SHP77 treated with DMSO at 0.1 percent for 48 hours (cell line): ENCODE data around the gene DTWD2.
"Not testable (repeated sequence)": the region's sequence is repeated elsewhere in the genome, so short reads cannot be mapped to it uniquely, and the experiment has no call there.

Experiments used
- DNase-seq: peaks from one replicate; lab custom pipeline; 2025; lab: John Stamatoyannopoulos, UW

The DTWD2 gene, protein sequence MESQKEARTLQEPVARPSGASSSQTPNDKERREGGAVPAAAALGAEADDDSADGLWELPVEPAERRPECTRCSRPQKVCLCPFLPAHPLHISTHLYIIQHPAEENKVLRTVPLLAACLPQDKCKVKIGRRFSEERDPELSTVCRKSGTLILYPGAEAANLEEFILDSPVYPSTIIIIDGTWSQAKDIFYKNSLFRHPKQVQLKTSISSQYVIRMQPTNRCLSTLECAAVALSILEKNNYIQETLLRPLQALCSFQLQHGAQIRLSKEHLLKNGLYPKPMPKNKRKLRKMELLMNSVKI

DNA sequence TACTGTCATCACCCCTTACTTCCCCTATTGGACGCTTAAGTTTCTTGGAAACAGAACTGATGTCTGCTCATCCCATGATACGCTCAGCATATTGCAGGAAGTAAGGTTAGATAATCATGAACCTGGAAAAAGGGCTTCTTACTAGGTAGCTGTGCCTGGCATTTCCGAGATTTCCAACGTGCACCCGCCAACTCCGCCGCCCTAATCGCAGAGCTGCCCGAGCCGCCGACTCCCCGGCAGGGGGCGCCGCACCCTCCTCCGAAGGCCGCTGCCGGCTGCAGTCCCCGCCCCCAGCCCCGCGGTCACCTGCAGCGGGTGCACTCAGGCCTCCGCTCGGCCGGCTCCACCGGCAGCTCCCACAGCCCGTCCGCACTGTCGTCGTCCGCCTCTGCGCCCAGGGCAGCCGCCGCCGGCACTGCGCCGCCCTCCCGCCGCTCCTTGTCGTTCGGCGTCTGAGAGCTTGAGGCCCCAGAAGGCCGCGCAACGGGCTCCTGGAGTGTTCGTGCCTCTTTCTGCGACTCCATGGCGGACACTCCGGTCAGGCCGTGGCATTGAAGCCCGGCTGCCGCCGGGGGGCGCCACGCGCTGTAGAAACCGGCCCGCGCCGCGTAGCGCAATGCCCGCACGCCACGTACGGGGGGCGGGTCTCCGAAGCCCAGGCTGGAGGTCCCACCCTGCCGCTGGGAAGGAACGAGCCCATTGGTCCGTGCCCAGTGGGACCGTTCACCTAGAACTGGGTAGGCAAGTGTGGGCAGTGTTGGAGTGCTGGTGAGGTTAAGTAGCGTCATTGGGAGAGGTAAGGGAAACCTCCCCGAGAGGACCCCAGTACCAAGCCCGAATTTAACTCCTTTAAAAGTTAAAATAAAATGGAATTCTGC, at the start of gene DTWD2:
DTWD2 (minus strand) TSS at position 560 of the 878 bp plus-strand sequence; CDS start at position 524, 36 bp downstream.
- peak; percentile 82 for DNase-seq

DNA sequence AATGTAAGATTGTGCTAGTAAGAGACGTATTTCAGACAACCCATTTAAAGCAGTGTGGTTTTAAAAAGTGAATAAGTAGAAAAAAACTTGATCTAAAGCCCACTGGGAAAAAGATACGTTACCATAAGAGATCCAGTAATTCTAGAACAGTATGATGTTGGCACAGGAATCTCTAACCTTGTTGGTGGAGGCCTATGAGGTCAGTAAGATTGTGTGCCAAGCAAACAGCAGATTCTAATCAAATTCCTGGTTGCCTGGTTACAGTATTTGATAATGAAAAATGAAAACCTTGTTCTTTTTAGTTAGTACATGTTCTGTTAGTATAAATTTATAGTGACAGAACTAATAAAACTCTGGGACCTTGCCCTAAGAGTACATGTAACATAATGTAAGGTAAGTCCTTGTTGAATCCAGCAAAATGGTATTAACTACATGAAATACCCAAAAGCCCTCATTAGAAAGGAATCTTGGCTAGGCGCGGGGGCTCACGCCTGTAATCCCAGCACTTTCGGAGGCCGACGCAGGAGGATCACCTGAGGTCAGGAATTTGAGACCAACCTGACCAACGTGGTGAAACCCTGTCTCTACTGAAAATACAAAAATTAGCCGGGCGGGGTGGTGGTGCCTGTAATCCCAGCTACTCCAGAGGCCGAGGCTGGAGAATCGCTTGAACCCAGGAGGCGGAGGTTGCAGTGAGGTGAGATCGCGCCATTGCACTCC, 49.3 kb upstream of the DTWD2 start:
- DNase-seq = no peak

DNA sequence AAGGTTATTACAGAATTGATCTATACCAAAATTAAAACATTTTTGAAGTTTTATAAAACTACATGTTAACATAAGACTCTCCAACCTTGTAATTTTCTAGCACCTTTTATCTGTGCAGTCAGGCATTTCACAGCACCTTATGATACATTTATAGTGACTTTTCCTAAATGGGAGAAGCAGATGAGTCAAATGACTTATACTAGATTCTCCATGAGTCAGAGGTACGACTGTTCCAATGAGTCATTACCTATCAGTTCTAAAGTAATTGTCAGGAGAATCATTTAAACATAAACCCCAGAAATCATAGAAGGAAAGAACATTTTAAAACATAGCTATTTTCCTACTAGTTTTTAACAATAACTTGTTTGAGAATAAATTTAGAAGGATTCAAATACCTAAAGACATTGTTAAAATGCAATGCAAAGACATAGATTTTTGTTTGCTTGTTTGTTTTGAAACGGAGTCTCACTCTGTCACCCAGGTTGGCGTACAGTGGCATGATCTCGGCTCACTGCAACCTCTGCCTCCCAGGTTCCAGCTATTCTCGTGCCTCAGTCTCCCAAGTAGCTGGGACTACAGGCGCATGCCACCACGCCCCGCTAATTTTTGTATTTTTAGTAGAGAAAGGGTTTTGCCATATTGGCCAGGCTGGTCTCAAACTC, 47.9 kb upstream of the DTWD2 start:
- DNase-seq = no peak

DNA sequence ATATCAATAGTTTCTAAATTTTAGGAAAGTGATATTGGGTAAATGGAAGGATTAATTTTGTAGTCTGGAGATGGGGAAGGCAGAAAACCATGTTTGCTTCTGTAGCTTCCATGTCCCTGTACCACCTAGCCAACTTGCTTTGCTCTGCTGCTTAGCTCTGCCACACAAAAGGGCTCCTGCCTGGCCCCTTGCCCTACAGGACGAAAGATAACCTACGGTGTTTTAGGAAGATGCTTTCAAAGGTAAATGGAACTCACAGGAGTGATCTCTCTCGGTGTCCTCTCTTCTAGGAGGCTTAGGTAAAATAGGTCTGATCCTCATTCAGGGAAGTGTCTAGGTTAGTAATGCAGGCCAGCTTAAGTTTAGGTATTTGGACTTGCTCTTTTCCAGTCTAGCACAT, 44.8 kb upstream of the DTWD2 start:
- no peak for DNase-seq

DNA sequence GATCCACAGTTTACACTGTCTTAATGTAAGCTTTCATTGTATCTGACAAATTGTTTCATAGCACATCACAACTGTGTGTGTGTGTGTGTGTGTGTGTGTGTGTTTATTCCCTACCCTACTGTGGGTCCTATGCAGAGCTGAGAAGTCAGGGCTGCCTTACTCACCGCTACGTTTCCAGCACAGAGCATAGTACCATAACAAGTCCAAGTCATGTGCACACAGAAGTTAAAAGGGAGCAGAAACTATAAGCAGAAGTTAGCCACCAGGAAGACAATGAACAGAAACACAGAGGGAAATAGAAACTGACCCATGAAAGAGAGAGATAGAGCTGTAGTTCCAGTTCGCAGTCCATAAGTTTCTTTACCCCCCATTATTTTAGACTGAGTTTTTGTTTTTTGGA, 44.3 kb upstream of the DTWD2 start:
- no peak for DNase-seq

DNA sequence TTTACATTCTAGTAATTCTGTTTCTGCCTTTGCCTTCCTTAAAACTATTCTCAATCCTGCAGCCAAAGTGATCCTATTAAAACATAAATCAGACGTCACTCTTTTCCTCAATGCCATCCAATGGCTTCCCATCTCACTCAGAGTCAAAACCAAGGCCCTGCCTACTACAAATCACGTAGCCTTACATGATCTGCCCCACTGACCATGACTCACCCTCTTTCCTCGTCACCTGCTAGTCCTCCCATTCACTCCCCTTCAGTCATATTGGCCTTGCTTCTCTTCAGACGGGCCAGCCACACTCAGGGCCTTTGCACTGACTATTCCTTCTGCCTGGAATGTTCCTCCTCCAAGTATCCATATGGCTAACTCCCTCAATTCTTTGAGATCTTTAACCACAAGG, 43.6 kb upstream of the DTWD2 start:
- DNase-seq = no peak

DNA sequence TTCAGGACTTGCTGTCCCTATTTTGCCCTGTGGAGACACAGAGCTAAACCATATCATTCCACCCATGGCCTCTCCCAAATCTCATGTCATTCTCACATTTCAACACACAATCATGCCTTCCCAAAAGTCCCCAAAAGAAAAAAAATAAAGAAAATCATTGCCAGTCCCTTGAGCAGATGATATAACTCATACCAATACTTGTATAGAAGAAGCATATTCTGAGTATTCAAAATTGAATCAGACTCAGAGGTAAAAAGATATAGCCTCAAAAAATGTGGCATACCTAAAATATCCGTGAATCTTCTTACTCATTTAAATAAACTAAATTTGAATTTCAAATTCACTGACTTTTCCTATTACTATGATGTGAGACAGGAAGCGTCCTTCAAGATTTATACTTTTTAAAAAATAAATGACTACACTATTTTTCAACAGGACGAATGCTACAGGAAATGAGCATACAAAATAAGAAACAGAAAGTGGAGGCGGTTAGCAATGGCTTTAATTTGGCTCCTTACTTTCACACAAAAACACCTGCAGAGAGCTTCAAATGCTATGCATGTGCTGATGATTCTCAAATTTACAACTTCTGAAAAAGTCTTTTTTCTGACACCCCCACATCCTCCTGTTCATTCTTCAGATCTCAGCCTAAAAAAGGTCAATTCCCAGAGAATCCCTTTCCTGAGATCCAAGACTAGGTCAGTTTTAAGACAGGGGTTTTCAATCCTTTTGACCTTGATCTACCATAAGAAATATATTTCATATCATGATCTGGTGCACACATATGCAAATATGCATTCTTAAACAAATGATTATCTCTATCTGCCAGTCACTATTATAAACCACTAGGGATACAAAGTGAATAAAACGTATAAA, 42.9 kb upstream of the DTWD2 start:
- no peak for DNase-seq

DNA sequence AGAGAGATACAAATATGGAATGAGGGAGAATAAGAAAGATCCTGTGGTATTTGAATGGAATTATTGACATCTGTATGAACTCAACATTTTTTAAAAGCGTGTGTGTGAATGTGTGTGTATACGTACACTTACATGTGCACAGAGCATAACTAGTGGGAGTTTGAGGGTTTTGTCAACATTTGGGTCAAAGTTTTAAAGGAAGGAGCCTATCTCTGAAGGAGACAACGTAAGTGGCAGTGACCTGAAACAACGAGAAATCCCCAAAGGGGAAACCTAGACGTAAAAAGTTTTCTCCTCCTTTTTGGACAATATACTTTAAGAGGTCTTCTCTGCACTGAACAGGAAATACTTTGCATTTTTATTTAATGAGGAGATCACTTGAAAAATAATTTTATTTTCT, 40.2 kb upstream of the DTWD2 start:
- DNase-seq = no peak

DNA sequence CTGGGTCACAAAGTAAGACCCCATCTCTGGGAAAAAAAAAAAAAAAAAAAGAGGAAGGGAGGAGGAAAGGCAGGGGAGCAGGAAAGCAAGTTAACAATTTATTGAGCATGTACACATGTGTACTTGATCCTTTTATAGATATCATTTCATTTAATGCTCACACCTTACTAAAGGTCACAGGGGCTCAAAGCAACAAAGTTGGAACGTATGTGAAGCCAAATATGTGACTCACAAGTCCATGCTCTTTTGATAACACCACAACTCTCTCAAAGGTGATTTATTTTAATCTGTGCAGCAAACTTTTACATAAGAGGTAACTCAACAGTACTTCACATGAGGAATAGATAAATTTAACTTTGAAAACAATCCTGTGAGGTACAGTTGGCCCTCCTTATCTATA, 34.4 kb upstream of the DTWD2 start:
- no peak for DNase-seq

DNA sequence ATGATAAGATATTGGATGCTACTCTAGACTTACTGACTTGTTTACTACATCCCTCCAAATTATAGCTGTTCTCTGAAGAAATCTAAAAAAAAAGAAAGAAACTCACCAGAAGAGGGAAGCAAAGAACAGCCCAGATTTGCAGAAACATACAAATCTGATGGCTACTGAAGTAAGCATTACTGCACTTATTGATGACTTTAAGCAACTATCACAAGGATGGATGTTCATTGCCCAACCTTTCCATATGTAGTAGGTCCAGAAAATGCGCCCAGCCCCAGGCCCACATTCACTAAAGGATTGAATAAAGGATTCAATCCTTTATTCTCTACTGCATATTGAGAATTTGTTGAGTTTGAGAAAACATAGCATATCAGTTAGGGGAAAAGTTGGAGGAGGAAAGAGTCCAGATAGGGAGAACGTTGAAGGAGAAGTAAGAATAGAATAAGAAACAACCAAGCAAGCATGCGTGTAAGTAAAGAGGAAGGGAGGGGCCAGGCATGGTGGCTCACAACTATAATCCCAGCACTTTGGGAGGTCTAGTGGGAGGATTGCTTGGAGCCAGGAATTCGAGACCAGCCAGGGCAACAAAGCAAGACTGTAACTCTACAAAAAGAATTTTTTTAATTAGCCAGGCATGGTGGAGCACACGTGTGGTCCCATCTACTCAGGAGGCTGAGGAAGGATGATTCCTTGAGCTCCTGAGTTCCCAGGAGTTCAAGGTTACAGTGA, 33.8 kb upstream of the DTWD2 start:
- DNase-seq = no peak

DNA sequence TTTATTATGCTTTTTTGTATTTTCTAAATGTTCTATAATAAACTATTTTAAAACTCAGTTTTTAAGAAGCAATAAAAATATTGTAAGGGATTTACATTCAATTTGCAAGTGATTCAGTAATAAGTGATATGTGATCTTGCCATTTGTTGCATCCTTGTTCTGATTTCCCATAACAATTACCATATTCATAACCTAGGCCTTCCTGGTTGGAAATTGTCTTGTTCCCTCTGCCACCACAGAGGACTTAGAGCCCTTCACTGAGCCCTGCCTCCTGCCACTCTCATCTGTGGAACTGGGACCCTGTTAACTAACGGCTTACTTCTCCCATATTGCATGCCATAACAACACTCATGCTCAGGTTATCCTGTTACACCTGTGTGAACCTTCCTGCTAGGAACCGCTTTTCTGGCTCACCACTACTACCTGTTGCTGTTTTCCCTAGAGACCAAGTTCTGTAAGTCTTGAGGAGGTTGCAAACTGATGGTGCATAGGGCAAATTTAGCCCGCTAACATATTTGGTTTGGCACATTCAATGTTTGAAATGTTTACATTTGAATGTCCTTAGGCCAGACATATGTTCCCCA, 32.9 kb upstream of the DTWD2 start:
- DNase-seq = no peak

DNA sequence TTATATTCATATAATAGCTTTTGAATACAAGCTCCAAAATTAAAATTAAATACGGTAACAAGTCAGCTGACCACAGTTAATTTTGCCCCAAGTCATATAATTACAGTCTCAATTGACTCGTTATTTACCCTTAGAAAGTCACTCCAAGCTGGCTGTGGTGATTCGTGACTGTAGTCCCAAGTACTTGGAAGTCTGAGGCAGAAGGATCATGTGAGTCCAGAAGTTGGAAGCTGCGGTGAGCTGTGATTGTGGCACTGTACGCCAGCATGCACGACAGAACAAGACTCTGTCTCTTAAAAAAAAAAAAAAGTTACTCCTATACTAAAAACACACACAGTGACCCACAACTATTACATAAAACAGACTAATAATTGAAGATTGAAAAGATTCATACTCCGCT, 31.6 kb upstream of the DTWD2 start:
- DNase-seq = no peak

DNA sequence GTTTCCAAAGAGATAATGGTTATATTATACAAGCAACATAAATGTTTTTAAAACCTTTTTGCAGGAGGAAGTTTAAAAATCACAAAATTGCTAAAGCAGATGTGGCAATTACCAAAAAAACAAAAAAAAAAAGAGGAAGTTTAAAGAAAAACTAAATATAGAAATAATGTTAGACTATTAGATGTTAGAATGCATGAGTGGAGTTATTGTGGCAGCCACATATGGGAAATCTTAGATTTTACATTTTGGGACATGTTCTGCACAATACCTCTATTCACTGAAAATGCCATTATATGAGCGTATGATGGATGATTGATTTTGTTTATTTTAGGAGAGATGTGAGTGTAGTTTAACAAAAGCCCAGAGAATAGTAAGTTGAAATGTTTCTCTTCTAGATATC, 31.2 kb upstream of the DTWD2 start:
- DNase-seq = no peak

DNA sequence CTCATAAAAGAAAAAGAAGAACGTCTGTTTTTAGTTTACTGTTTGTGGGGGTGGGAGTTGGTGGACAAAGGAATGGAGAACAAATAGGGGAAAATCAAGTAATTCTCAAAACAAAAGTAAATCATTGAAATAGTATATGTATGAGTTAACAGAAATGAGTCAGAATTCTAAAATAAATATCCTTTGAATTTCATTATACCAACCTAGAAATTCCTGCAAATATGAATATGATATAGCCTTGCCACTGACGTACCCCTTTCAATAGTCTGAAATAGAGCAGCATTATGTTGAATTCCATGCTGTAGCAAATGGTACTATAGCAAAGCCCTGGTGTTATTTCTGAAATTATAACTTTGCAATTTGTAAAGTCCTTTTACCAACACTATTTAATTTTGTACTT, 29.6 kb upstream of the DTWD2 start:
- DNase-seq = no peak

DNA sequence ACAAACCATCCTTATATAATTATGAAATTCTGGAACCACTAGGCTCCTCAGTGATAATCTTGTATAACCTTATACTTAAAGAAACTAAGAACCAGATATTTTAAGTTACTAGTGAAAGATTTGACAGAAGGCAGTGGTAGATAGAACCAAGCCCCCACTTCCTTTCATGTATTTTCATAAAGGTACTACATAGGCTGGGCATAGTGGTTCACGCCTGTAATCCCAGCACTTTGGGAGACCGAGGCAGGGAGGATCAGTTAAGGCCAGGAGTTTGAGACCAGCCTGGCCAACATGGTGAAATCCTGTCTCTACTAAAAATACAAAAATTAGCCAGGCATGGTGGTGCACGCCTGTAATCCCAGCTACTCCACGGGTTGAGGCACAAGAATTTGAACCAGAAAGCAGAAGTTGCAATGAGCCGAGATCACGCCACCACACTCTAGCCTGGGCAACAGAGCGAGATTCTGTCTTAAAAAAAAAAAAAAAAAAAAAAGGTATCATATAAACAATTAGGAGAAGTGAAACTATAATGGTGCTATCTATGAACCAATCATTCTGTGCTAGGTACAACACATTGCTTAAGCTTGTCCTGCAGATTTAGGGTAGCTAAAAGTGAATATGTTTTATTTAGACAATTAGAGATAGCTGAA, 27.9 kb upstream of the DTWD2 start:
- no peak for DNase-seq

DNA sequence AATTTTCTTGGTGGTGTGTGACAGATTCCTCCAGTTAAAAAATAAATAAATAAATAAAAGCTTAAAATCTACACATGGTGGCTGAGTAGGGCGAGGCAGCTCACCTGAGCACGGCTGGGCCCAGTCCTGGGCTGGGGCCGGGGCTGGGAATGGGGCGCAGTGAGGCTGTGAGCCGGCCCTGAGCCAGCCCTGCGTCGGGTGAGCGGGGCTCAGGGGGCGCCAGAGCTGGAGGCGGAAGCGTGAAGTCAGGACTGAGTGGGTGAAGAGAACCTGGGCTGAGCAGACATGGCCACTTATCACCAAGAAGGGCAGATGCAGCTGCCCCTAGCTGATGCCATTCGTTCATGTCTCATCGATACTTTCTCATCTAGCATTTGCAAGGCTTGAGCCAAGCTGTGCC, 22.8 kb upstream of the DTWD2 start:
- no peak for DNase-seq

DNA sequence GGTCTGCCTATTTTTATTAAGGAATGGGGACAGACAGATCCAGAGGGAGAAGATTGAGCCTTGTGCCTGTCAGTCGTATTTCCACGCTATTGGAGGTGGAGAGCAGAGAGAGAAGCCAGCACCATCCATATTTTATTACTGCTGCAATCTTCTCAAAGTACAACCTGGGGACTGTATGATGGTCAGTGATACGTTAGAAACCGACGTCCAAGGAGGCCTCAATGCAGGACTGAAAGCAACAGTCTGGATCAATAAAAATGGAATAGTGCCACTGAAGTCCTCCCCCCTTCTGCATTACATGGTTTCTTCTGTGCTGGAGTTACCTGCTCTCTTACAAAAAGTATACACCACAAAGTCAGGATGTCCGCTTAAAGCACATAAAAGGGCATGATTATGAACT, 21.9 kb upstream of the DTWD2 start:
- DNase-seq = no peak

DNA sequence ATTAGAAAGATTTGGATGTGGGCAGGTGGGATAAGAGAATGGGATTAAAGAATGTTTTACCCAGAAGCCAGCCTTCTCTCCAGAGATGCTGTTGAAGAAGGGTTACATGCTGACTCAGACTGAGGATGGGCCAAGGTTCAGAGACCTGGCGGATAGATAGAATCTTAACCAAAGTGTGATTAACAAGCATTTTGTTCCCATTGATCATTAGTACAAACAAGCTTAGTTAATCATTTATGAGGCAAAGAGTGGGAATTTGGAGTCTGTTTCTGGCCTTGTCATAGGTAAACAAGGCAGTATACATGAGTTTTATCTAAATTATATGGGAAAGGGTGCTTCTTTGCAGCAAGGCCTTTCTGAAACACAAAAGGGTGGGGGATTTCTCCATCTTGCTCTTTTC, 20.8 kb upstream of the DTWD2 start:
- DNase-seq = no peak

DNA sequence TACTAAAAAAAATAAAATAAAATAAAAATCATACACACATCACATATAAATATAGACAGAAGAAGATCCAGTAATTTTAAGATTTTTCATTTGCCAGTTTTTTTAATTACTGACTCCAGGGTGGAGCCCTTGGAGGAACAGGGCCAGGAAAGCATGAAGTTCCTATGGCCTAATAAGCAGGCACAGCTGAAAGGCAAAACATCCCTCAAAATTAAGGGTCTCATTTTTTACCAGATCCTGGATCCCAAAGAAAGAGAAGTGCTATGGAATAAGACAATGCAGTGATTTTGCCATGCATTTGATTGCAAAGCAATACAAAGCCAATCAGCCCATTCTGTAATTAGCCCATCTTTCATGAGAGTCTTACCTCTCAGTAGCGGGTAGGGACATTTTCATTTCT, 11.3 kb upstream of the DTWD2 start:
- no peak for DNase-seq

DNA sequence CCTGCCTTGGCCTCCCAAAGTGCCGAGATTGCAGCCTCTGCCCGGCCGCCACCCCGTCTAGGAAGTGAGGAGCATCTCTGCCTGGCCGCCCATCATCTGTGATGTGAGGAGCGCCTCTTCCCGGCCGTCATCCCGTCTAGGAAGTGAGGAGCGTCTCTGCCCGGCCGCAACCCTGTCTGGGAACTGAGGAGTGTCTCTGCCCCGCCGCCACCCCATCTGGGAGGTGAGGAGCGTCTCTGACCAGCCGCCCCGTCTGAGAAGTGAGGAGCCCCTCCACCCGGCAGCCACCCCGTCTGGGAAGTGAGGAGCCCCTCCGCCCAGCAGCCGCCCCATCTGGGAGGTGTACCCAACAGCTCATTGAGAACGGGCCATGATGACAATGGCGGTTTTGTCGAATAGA, 10.5 kb upstream of the DTWD2 start:
- DNase-seq = not testable (repeated sequence)
